Activated naive CD4-positive, alpha-beta T cell treated with Interleukin-2 at 50 U/mL for 16 hours (primary cell): Measurements from ENCODE around the gene SMARCA4.

Source experiments
- DNase-seq: peaks from one replicate; pipeline ENCODE4 v3.0.0-alpha.2; 2020

SMARCA4 gene

DNA sequence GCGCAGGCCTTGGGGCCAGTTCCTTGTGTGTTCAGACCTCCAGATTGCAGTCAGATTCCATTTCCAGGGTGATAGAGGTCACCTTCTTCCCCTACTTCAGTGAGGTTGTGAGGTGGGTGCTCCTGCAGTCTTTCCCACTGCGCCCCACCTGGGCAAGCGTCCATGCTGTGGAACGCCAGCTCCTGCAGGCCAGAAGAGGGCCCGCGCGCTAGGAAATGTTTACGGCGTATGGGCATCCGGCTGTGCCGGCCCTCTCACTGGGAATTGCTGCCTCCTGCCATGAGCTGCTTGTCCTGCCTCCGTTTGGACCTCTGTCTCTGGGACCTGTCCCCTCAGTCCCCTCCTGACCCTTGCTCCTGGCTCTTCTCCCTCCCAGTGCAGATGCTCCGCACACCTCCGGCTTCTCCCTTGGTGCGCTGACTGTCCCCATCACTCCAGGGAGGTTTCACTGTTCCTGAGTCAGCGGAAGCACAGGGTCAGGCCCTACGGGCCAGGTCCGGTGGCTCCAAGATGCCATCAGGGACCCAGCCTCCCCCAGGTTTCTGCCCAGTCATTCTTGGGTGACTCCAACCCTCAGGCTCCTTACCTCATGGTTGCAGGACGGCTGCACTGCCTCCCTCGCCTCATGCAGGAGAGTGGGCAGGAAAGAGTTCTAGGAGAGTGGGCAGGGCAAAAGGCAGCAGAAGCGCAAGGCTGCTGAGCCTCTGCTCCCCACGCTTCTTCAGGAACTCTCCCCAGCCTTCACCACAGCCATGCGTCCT lies 56.6 kb downstream of the SMARCA4 start:
- no peak for DNase-seq

DNA sequence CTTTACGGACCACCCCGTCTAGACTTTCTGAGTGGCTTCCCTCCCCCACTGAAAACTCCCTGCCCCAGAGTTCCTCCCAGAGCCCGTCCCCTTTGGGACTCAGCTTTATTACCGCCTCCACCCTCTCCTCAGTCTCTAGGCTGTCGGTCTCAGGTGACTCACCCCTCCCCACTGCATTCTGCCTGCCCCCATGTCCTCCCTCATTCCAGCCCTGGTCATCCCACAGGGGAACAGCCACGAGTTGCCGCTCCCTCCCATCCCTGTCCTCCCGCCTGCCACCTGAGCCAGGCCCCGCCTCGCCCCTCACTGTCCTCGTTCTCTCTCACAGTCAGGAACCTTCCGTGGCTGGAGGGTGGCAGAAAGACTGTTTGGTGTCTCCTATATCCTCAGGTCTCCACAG lies 57.3 kb downstream of the SMARCA4 start:
- DNase-seq, result no peak

DNA sequence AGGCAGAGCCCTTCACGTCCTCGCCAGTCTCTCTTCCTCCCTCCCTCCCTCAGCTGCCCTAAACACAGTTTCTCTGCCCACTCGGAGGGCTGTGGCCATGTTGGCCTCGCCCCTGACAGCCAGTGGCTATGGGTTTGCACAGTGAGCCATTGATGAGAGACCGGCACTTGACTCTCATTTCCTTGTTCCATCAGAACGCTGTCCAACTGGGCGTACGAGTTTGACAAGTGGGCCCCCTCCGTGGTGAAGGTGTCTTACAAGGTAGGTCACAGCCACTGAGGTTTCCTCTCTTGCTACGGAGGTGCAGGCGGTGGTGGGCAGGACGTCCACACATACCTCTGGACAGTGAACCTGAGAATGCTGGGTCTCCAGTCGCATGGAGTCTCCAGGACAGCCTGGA lies 57.9 kb downstream of the SMARCA4 start:
- no peak for DNase-seq

DNA sequence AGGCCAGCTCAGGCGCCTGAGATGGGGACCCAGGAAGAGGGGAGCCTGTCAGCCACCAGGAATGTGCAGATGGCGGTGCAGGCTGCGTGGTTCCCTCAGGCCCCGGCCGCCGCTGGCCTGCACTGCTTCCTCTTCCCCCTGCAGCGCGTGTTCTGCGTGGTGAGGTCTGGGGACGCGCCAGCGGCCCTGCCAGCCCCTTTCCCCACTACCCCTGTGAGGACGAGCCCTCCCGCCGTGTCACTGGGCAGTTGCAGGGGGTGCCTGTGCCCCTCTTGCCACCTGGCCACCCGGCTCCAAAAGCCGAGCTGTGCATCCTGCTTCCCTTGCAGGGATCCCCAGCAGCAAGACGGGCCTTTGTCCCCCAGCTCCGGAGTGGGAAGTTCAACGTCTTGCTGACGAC lies 58.4 kb downstream of the SMARCA4 start:
- DNase-seq, result no peak

DNA sequence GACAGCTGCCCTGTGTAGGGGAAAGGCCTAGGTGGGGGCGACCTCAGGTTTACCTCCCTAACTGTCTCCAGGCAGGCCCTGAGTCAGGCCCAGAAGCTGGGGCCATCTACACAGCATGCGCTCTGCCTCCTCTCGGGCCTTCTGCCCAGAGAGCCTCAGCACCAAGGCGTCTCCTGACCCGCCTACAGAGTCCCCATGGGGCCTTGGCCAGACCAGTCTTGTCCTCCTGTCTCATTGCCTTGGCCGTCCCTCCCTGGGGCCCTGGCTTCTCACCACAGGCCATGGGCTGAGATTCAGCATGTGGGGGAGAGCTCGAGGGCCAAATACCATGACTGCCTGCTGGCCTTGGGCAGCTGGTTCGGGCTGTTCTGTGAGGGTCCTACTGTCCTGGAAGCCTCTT lies 59.0 kb downstream of the SMARCA4 start:
- DNase-seq, result no peak

DNA sequence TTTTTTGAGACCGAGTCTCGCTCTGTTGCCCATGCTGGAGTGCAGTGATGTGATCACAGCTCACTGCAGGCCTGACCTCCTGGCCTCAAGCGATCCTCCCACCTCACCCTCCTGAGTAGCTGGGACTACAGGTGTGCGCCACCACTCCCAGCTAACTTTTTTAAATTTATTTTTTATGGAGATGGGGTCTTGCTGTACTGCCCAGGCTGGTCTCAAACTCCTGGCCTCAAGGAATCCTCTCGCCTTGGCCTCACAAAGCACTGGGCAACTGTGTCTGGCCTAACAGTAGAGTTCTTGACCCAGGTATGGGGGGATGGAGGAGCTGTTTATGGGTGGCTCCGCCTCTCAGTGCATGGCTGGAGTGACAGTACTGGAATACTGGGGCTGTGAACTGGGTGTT lies 59.6 kb downstream of the SMARCA4 start:
- no peak for DNase-seq

DNA sequence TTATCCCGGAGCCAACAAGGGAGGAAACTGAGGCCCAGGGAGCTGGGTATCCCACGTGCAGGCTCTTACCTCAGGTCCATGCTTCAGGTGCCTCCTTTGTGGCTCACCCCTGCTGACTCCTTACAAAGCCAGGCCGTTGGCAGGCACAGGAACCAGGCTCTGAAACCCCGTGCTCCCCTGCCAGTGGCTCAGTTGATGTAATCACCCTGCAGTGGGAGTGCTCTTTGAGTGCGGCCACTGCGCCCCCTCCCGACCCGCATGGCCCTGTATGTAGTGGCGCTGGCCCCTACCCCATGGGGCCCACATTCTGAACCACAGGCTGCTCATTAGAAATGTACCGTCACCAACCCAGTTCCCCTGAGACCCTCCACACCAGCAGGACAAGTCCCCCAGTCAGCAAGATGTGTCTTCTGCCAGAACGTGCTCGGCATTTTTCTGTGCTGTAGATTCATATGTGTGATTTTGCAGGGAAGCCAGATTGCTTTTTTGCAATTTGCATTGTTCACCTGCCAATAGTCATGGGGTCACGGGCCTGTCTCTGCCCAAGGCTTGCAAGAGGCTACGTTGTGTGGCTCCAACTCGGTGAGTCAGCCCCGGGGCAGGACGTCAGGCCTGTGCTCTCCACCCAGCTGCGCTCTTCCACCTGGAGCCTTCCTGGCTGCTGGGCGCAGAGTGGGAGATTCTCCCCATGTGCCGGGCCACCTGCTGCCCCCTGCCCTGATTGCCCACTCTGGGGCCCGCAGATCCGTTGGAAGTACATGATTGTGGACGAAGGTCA lies 60.3 kb downstream of the SMARCA4 start:
- DNase-seq, result no peak

DNA sequence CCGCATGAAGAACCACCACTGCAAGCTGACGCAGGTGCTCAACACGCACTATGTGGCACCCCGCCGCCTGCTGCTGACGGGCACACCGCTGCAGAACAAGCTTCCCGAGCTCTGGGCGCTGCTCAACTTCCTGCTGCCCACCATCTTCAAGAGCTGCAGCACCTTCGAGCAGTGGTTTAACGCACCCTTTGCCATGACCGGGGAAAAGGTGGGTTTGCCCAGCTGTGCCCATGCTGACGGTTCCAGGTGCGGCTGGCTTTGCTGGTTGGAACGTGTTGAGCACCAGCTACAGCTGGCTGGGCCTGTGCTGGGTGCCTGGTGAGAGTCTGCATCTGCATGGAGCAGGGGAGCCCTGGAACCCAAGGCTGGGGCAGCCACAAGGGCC lies 60.9 kb downstream of the SMARCA4 start:
- DNase-seq, result no peak

DNA sequence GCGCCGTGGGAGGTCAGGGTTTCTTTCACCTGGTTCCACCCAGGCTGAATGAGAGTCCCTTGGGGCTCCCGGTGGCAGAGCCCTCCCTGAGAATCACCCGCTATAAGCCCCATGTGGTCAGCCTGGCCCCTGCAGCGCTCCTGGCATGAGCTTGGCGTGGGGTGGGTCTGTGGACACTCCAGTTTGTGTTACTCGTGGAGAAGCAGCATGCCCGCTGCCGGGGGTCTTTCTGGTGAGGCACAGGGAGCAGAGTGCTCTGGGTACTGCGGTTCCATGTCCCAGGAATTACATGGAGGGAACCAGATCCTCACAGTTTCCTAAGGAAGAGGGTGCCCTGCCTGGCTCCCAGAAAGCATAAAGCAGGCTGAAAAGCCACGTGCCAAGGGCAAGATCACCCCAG lies 62.2 kb downstream of the SMARCA4 start:
- no peak for DNase-seq

DNA sequence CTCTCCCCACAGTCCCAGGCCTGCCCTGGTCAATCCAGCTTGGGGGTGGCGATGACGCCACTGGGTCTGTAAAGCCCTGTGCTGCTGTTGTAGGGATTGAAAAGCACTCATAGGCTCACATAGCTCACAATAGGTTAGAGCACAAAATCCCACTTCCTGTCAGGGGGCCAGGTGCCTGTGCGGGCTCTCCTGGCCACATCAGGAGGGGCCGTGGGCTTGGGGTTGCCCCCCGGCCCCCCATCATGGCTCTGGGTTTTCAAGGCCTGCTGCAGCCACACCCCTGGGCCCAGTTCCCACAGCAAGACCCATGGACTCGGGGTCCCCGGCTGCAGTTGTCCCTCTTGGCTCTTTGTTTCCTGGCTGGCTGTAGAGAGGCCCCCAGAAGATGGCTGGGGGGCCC lies 62.9 kb downstream of the SMARCA4 start:
- no peak for DNase-seq

DNA sequence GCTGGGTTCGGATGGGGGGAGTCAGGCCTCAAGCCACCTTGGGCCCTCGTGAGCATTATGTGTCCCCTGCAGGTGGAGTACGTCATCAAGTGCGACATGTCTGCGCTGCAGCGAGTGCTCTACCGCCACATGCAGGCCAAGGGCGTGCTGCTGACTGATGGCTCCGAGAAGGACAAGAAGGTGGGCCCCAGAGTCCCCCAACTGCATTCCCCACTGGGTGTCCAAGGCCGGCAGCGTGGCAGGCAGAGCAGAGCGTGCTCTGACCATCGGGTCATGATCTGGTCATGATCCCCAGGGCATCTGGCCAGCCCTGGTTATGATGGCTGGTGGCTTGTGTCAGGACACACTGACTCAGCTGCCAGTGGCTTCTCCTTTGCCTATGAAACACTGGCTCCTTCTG lies 63.4 kb downstream of the SMARCA4 start:
- no peak for DNase-seq

DNA sequence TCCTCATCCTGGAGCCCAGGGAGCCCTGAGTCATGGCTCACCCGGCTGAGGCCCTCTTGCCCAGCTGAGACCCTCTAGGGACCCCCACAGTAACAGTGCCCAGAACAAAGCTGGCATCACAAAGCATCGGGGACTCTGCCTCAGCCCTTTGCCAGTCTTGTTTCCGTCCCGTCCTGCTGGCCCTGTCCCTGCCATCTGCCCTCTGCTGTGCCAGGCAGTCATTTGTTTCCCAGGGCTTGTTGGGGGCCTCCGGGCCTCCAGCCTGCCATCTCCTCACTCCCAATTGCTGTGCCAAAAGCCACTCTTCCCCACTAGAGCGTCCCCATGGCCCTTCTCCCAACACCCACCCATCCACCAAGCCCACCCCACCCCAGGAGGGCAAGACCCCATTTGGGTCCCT lies 64.2 kb downstream of the SMARCA4 start:
- DNase-seq, result no peak

DNA sequence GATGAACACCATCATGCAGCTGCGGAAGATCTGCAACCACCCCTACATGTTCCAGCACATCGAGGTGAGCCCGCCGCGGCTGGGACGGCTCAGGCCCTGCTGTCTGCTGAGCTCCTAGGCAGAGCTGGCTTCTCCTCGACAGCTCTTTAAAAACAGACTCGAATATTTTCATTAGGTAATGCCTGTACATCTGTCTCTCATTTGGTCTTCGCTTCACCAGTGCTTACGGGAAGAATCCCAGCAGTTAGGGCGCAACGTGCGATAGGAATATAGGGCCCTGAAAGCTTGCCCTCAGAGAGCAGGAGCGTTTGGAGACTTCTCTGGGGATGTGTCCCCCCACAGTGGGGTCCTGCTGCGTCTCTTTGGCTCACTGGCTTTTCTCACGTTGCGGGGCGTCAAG lies 64.6 kb downstream of the SMARCA4 start:
- no peak for DNase-seq

DNA sequence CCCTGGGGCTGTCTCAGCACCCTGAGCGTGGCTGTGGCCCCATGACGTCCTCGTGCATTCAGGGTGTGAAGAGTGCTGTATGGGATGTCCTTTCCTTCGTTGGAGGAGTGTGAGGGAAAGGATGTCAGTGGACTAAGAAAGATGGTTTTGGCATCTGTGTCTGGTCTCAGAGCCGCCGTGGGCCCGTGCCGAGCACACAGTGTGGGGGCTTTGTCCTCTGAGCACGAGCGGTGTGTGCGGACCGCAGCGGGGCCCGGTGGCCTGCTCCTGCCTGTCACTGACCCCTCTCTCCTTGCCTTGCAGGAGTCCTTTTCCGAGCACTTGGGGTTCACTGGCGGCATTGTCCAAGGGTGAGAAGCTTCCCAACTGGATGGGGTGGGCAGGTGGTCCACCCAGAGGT lies 65.2 kb downstream of the SMARCA4 start:
- DNase-seq, result no peak

DNA sequence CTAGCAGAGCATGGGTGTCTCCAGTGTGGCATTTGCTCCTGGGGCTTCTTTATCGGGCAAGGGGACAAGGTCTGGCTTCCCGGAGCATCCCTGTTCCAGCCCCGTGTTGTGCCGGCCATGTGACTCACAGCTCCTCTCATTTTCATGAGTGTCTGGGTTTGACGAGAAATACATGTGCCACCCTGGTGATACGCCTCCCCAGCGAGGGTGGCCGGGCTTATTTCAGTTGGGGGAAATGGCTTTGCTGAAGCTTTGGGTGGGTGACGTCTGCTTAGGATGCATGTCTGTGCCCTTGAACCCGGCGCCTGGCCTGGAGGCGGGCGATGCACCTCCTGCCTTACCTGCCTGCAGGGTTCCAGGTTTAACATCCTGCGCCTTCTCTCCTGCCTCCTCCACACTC lies 66.6 kb downstream of the SMARCA4 start:
- no peak for DNase-seq

DNA sequence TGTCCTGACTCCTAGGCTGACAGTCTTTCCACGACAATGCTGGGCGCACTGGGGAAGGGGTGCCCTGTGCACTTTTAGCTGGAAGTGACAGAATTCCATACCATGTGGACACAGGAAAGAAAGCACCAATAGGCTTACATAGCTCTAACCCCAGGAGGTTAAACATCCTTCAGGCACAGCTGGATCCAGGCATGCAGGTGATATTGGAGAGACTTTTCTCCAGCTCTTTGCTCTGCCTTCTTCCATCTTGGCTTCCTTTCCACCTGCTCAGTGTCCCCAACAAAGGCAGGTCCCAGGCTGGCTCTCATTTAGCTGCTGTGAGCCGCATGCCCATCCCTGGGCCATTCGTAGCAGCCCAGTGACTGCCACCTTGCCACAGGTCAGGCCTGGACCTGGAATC lies 67.3 kb downstream of the SMARCA4 start:
- no peak for DNase-seq

DNA sequence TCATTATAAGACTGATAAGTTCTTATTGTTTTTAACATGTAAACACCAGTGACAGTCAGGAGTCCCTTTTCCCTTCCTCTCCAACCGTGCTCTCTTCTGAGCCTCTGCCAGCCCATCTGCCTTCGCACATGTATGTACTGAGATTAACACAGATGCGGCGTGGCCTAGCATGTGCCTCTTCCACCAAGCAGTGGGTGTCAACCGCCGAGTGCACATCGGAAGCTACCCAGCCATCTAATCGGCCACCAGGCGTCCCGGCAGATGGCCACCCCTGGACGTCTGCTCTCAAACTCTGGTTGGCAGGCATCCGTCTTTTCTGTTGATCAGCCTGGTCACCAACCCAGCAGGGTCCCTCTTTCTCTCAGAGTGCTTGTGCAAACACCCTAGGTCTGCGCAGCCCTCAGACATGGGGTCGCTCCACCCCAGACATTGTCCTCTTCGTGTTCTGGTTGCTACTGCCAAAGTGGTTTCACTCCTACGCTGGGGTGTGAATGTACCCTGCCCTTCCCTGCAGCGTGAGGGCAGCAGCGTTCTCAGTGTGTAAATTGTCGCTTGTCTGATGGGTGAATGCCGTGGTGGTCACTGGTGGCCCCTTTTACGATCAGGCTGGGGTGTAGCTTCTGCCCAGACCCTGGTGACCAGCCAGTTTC lies 70.7 kb downstream of the SMARCA4 start:
- no peak for DNase-seq

DNA sequence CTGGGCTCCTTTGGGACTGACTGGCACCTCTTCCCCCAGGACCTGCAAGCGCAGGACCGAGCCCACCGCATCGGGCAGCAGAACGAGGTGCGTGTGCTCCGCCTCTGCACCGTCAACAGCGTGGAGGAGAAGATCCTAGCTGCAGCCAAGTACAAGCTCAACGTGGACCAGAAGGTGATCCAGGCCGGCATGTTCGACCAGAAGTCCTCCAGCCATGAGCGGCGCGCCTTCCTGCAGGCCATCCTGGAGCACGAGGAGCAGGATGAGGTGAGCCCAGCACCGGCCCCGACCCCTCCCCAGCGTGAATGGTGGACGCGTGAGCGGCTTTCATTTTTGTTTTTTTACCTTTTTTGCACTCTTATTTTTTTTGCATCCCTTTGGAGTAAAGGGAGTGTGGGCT lies 72.4 kb downstream of the SMARCA4 start:
- no peak for DNase-seq

DNA sequence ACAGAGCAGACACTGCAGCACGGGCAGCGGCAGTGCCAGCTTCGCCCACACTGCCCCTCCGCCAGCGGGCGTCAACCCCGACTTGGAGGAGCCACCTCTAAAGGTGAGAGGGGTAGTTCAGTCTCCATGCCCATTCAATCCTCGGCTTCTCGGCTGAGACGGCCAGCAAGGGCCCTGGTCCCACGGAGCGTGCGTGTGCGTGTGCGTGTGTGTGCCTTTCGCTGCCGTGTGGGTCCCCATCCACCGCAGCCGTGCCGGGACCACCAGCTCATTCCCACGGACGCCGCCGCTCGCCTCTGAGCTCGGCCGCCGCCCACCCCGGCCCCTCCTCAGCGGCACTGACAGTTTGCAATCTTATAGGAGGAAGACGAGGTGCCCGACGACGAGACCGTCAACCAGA lies 72.9 kb downstream of the SMARCA4 start:
- DNase-seq, result no peak

DNA sequence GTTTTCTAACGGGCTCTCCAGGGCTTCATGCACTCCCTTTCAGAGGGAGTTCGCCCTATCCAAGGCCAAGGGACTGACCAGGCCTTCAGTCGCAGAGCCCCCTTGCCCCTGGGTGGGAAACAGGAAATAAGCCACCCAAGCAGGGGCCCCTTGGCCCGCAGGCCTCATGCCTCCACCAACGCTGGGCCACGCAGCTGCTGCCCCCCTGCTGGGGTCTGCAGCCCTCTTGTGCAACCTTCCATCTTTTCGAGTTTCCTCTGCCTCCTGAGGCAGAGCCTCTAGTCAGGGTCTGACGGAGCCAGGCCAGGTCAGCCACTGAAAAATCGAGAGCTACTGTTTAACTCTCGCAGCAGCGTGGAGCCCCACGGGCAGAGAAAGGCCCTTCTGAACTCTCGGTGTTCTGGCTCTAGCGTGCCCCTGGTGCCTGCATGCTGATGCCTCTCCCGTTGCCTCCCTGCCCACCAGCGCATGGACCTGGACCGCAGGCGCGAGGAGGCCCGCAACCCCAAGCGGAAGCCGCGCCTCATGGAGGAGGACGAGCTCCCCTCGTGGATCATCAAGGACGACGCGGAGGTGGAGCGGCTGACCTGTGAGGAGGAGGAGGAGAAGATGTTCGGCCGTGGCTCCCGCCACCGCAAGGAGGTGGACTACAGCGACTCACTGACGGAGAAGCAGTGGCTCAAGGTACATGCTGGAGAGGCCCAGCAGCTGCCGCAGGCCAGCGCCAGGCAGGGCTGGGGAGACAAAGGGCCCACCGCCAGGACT lies 73.8 kb downstream of the SMARCA4 start:
- no peak for DNase-seq

DNA sequence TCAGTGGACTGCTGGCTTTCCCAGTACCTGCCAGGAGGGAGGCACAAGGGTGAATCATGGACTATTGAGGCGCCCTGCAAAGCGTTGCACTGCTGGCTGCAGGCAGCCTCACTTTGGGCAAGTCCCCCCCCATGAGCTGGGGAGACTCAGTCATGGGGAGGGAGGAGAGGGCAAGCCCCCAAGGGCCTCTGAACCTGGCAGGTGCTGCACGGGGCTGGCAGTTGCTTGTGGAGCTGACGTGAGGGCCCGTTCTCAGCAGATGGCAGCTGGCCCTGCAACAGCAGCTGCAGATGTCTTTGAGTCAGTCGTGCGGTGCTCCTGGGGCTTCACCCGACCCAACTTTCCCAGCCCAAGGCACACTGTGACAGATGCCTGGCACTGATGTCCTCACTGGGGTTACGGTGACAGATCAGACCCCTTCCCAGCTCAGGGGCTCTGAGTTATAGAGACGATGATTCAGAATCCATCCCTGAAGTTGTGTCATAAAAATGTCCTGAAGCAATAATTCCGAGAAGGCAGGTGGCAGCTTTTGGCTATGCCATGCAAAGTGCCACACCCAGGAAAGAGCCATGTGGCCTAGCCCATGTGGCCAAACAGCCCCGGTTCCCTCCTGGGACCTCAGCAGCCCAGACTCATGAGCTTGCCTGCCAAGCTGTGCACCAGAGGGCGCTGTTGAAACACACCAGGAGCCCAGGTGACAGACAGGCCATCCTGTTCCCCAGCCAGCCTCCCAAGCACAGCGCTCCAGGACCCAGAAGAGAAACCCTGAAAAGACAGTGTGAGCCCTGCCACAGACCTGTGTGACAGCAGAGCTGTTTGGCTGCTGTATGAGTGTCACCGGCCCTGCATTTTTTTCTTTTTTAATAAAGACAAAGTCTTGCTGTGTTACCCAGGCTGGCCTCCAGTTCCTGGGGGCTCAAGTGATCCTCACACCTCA lies 74.9 kb downstream of the SMARCA4 start:
- DNase-seq, result peak; percentile 84

DNA sequence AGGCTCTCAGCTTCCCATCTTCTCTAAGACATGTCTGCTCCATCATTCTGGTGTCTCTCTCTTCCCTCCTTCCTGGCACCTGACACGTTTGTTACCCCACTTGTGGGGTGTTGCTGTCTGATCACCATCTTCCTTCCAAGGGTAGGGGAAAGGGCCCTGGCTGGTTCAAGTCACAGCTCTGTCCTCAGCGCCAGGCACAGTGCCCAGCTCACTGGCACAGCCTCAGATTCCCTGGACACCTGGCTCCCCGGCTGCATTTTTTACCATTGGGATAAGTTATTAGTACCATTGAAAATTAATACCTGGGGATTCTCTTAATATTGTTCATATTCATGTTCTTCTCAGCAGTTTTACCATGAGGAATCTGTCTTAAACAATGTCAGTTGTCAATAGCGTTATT lies 77.7 kb downstream of the SMARCA4 start:
- no peak for DNase-seq
